ENCODE measurements around the gene SLC9B1.

DNA sequence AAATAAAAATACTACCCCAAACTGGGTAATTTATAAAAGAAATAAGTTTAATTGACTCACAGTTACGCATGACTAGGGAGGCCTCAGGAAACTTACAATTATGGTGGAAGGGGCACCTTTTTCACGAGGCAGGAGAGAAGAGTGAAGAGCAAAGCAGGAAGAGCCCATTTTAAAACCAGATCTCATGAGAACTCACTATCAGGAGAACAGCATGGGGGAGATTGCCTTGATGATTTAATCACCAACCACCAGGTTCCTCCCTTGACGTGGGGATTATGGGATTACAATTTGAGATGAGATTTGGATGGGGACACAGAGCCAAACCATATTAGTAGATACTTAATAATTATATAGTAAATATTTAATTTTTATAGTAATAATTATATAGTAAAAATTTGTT lies 140.6 kb downstream of the SLC9B1 start:
- TF ChIP-seq, protein P1, sequence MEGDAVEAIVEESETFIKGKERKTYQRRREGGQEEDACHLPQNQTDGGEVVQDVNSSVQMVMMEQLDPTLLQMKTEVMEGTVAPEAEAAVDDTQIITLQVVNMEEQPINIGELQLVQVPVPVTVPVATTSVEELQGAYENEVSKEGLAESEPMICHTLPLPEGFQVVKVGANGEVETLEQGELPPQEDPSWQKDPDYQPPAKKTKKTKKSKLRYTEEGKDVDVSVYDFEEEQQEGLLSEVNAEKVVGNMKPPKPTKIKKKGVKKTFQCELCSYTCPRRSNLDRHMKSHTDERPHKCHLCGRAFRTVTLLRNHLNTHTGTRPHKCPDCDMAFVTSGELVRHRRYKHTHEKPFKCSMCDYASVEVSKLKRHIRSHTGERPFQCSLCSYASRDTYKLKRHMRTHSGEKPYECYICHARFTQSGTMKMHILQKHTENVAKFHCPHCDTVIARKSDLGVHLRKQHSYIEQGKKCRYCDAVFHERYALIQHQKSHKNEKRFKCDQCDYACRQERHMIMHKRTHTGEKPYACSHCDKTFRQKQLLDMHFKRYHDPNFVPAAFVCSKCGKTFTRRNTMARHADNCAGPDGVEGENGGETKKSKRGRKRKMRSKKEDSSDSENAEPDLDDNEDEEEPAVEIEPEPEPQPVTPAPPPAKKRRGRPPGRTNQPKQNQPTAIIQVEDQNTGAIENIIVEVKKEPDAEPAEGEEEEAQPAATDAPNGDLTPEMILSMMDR (IDR thresholded peaks at IDR 0.05; ENCODE audit: low read depth, low read length): no peak
- TF ChIP-seq EZH2phosphoT487 (IDR thresholded peaks at IDR 0.05; ENCODE audit: low read depth): no peak
